HepG2 (cell line): ENCODE data around the gene WDR82. TPM values are rescaled to one million over a fixed set of nuclear protein-coding genes. Genes with fewer than 3 reads are reported as not detected.

Experiments
- AKNA ChIP-seq: sonication (generic); formaldehyde crosslinking; IDR thresholded peaks from 2 replicates; pipeline ENCODE4 v1.4.0; 2020; ENCODE audit warnings: missing genetic modification reagents, borderline replicate concordance
- GRHL1 ChIP-seq: sonication (generic); formaldehyde crosslinking; conservative IDR thresholded peaks from 2 replicates; pipeline ENCODE4 v1.8.0; 2022; ENCODE audit warnings: missing genetic modification reagents
- KLF16 ChIP-seq, 2 experiments: sonication (generic) in 1 of 2; formaldehyde crosslinking in 1 of 2; IDR thresholded peaks; 2 replicates each; pipeline versions ENCODE4 v1.6.1 to v1.8.0; 2016 to 2023; ENCODE audit warnings: missing genetic modification reagents in 2 of 2, missing compliant biosample characterization in 1 of 2
- PAXIP1 ChIP-seq: sonication (generic); formaldehyde crosslinking; conservative IDR thresholded peaks from 2 replicates; pipeline ENCODE4 v1.4.0; 2020; ENCODE audit warnings: mild to moderate bottlenecking, missing genetic modification reagents, moderate library complexity
- PHF21A ChIP-seq: sonication (generic); formaldehyde crosslinking; IDR thresholded peaks from 2 replicates; pipeline ENCODE4 v1.5.0; 2020; ENCODE audit warnings: mild to moderate bottlenecking, missing genetic modification reagents
- SATB2 ChIP-seq: sonication (generic); formaldehyde crosslinking; IDR thresholded peaks from 2 replicates; pipeline ENCODE4 v1.5.0; 2020; ENCODE audit warnings: missing genetic modification reagents
- STAG1 ChIP-seq: sonication (generic); formaldehyde crosslinking; IDR thresholded peaks from 2 replicates; pipeline ENCODE4 v1.4.0; 2020; ENCODE audit warnings: missing genetic modification reagents
- ZBTB43 ChIP-seq: sonication (generic); formaldehyde crosslinking; conservative IDR thresholded peaks from 2 replicates; pipeline ENCODE4 v1.4.0; 2020; ENCODE audit warnings: missing genetic modification reagents
- ZNF282 ChIP-seq: fragments of 450-650 bp; IDR thresholded peaks from 2 replicates; pipeline ENCODE4 v1.6.1; 2018; ENCODE audit not compliant: partially characterized antibody
- ZNF451 ChIP-seq: sonication (generic); formaldehyde crosslinking; IDR thresholded peaks from 2 replicates; pipeline ENCODE4 v1.5.0; 2020; ENCODE audit warnings: mild to moderate bottlenecking, missing genetic modification reagents
- ZNF747 ChIP-seq: sonication (generic); formaldehyde crosslinking; IDR thresholded peaks from 2 replicates; pipeline ENCODE4 v1.8.1; 2023; ENCODE audit warnings: missing genetic modification reagents, mild to moderate bottlenecking, borderline replicate concordance
- polyA plus RNA-seq, 8 experiments: library from polyadenylated mRNA; depleted of rRNA in 3 of 8; stranded (reverse) in 7 of 8; unstranded in 1 of 8; fragments of >200 nt; fragmentation: Illumina TruSeq in 4 of 8; extraction: Trizol in 4 of 8; gene quantifications; 2 replicates each; pipeline versions ENCODE4 v1.2.1 to v1.2.3, GENCODE V29; 2011 to 2016; ENCODE audit warnings: low read depth in 4 of 8, missing spikeins in 1 of 8, mixed read lengths in 1 of 8; ENCODE audit not compliant: insufficient read depth in 1 of 8
- total RNA-seq, 5 experiments: library from RNA; depleted of rRNA; stranded (reverse); fragments of >200 nt; fragmentation: Illumina TruSeq; extraction: Trizol; gene quantifications; 2 replicates each; pipeline ENCODE4 v1.2.3, GENCODE V29; 2016; ENCODE audit warnings: low read depth in 1 of 5

Gene WDR82
- total and polyA plus RNA-seq, 2 of the 13 experiments (the other 11 are each of a cell fraction or from before 2014, with no cell fraction given) = 39.1 to 59.5 TPM

GRCh38 chr3:52289338-52289746 lies 10.9 kb upstream of the WDR82 start (continued):
- no peak for TF ChIP-seq AKNA (CRISPR knock-in tag)
- TF ChIP-seq SATB2 (CRISPR knock-in tag) = 0 out of 2 replicates have a peak, but pooled peaks have one; percentile 17
- no peak for TF ChIP-seq GRHL1 (CRISPR knock-in tag)
- no peak for TF ChIP-seq KLF16 (CRISPR knock-in tag; IDR thresholded peaks at IDR 0.05)
- 0 out of 2 replicates have a peak, but pooled peaks have one; percentile 41 for TF ChIP-seq ZBTB43
- TF ChIP-seq ZNF451 (CRISPR knock-in tag) = peak; percentile 54; the same call in 1 of the 2 replicates
- TF ChIP-seq ZNF747 (CRISPR knock-in tag) = no peak
- TF ChIP-seq PHF21A (CRISPR knock-in tag) = no peak
- TF ChIP-seq ZNF282 = no peak
- TF ChIP-seq PAXIP1 = no peak
- no peak for TF ChIP-seq STAG1 (CRISPR knock-in tag)
